SK-N-SH (cell line): Measurements from ENCODE around the gene CENPO. TPM values are rescaled to one million over a fixed set of nuclear protein-coding genes. Genes with fewer than 3 reads are reported as not detected.
A peak's percentile ranks its signal among the peaks of the same experiment; 100 is the strongest.

Experiments used
- CTCF ChIA-PET: fragments of 300-600, 350-600 bp; formaldehyde crosslinking; extraction: SDS; loops from one replicate; lab custom pipeline; 2021; lab: Yijun Ruan, JAX
- POLR2A ChIA-PET: fragments of 350-600 bp; sonication (Branson Sonifier 250); formaldehyde crosslinking; extraction: SDS; loops from one replicate; lab custom pipeline; 2020; ENCODE audit warnings: antibody characterized with exemption, inconsistent platforms; lab: Yijun Ruan, JAX
- DNase-seq: peaks from one replicate; pipeline ENCODE4 v3.0.0; 2012
- H2AFZ ChIP-seq: fragments of 200-600 bp; sonication (generic); 2 replicates; pipeline ENCODE4 v1.8.1; 2016; ENCODE audit warnings: antibody characterized with exemption, mild to moderate bottlenecking, low read depth
- H3F3A ChIP-seq: fragments of 200-600 bp; sonication (generic); replicated peaks from 2 replicates; pipeline ENCODE3; 2016; ENCODE audit warnings: antibody characterized with exemption, mild to moderate bottlenecking; ENCODE audit not compliant: insufficient read depth
- H3K27ac ChIP-seq, 2 experiments: fragments of 200-500 bp in 1 of 2; fragments of 200-600 bp in 1 of 2; sonication (Bioruptor generic) in 1 of 2; sonication (generic), shearing (Covaris generic) in 1 of 2; 2 replicates each; pipeline versions ENCODE4 v1.5.1 to v1.6.1; 2014 to 2016; ENCODE audit warnings: low read depth in 2 of 2, inconsistent platforms in 1 of 2, low read length in 1 of 2, mild to moderate bottlenecking in 1 of 2, mixed read lengths in 1 of 2
- H3K27me3 ChIP-seq: fragments of 200-600 bp; sonication (generic), shearing (Covaris generic); 2 replicates; pipeline ENCODE4 v1.6.1; 2016; ENCODE audit warnings: mixed run types; ENCODE audit not compliant: insufficient read depth
- H3K36me3 ChIP-seq, 2 experiments: fragments of 200-500 bp in 1 of 2; fragments of 200-600 bp in 1 of 2; sonication (Bioruptor generic) in 1 of 2; sonication (generic) in 1 of 2; replicated peaks in 1 of 2; 2 replicates each; pipeline versions ENCODE3 to v1.5.1; 2014 to 2016; ENCODE audit warnings: low read length in 1 of 2, mild to moderate bottlenecking in 1 of 2; ENCODE audit not compliant: insufficient read depth in 2 of 2, control insufficient read depth in 1 of 2
- H3K4me1 ChIP-seq, 2 experiments: fragments of 200-500 bp in 1 of 2; fragments of 200-600 bp in 1 of 2; sonication (Bioruptor generic) in 1 of 2; sonication (generic), shearing (Covaris generic) in 1 of 2; 2 replicates each; pipeline versions ENCODE4 v1.5.1 to v1.6.1; 2014 to 2016; ENCODE audit warnings: low read depth in 1 of 2, low read length in 1 of 2, mixed run types in 1 of 2; ENCODE audit not compliant: insufficient read depth in 2 of 2, control insufficient read depth in 1 of 2
- H3K4me2 ChIP-seq: fragments of 200-600 bp; sonication (generic), shearing (Covaris generic); 2 replicates; pipeline ENCODE4 v1.6.1; 2017; ENCODE audit warnings: mixed run types
- H3K4me3 ChIP-seq, 2 experiments: fragments of 200-500 bp in 1 of 2; fragments of 200-600 bp in 1 of 2; sonication (Bioruptor generic) in 1 of 2; sonication (generic), shearing (Covaris generic) in 1 of 2; 2 replicates each; pipeline versions ENCODE4 v1.5.1 to v1.8.1; 2014 to 2016; ENCODE audit warnings: low read depth in 2 of 2, inconsistent platforms in 1 of 2, low read length in 1 of 2, mild to moderate bottlenecking in 1 of 2, mixed read lengths in 1 of 2, moderate library complexity in 1 of 2
- H3K79me2 ChIP-seq: fragments of 200-600 bp; sonication (generic); 2 replicates; pipeline ENCODE4 v1.8.1; 2017; ENCODE audit warnings: mild to moderate bottlenecking; ENCODE audit not compliant: insufficient read depth
- H3K9ac ChIP-seq: fragments of 200-600 bp; sonication (generic); 2 replicates; pipeline ENCODE4 v1.6.1; 2017; ENCODE audit warnings: mixed run types
- H3K9me2 ChIP-seq: fragments of 200-600 bp; sonication (generic); 2 replicates; pipeline ENCODE4 v1.6.1; 2017; ENCODE audit warnings: mixed run types
- H3K9me3 ChIP-seq: fragments of 200-600 bp; sonication (generic); 2 replicates; pipeline ENCODE4 v1.6.1; 2017; ENCODE audit warnings: mixed run types, mild to moderate bottlenecking, moderate library complexity
- H4K20me1 ChIP-seq: fragments of 200-600 bp; sonication (generic); 2 replicates; pipeline ENCODE4 v1.6.1; 2017; ENCODE audit warnings: mild to moderate bottlenecking, mixed run types; ENCODE audit not compliant: insufficient read depth
- FOSL2 ChIP-seq: IDR thresholded peaks from 2 replicates; pipeline ENCODE4 v1.4.0; 2012; ENCODE audit warnings: low read depth, mild to moderate bottlenecking, moderate library complexity, borderline replicate concordance
- GABPA ChIP-seq: IDR thresholded peaks from 2 replicates; pipeline ENCODE4 v1.4.0; 2012; ENCODE audit warnings: low read depth, mild to moderate bottlenecking
- IRF3 ChIP-seq: fragments of 150-350 bp; IDR thresholded peaks from 2 replicates; pipeline ENCODE4 v1.6.1; 2016; ENCODE audit warnings: mild to moderate bottlenecking, low read depth, low read length
- JUND ChIP-seq: IDR thresholded peaks from 2 replicates; pipeline ENCODE4 v1.4.0; 2012
- MAX ChIP-seq: IDR thresholded peaks from 2 replicates; pipeline ENCODE4 v1.4.0; 2012; ENCODE audit warnings: low read depth
- MXI1 ChIP-seq: IDR thresholded peaks from 2 replicates; pipeline ENCODE4 v1.6.1; 2012; ENCODE audit warnings: mild to moderate bottlenecking, low read depth, low read length, improper control_type of control experiment
- POLR2AphosphoS5 ChIP-seq: IDR thresholded peaks from 2 replicates; pipeline ENCODE4 v1.6.1; 2012; ENCODE audit warnings: low read depth, low read length
- RAD21 ChIP-seq: IDR thresholded peaks from 2 replicates; pipeline ENCODE4 v1.6.1; 2012; ENCODE audit warnings: mild to moderate bottlenecking, low read length
- RXRA ChIP-seq: IDR thresholded peaks from 2 replicates; pipeline ENCODE4 v1.4.0; 2012; ENCODE audit warnings: low read depth, mild to moderate bottlenecking, borderline replicate concordance
- TEAD4 ChIP-seq: IDR thresholded peaks from 2 replicates; pipeline ENCODE4 v1.4.0; 2012; ENCODE audit warnings: mild to moderate bottlenecking, borderline replicate concordance; ENCODE audit not compliant: insufficient read depth
- WGBS: methylation state at CpG from one replicate; pipeline ENCODE4 v1.1.6; 2017; ENCODE audit warnings: low lambda C conversion rate; 5-methylcytosine and 5-hydroxymethylcytosine counted together
- polyA plus RNA-seq, 3 experiments: library from polyadenylated mRNA; depleted of rRNA; stranded (reverse); fragments of >200 nt; gene quantifications; 2 replicates each; pipeline ENCODE4 v1.2.3, GENCODE V29; 2012
- TF ChIP-seq, protein P1 (sequence below): IDR thresholded peaks from 2 replicates; pipeline ENCODE4 v1.4.0; 2012; ENCODE audit warnings: low read depth, borderline replicate concordance

CENPO gene
- polyA plus RNA-seq, 1 of the 3 experiments (the other 2 are of a cell fraction) = 18.3 TPM

- no peaks in the 10 kb centered on the region for H3K27me3 ChIP-seq
- H4K20me1 ChIP-seq = no peaks in the 10 kb centered on the region
- peaks cover 41 to 46% of the 10 kb centered on the region in 2 experiments for H3K36me3 ChIP-seq
- no peak overlapping the region for H2AFZ ChIP-seq
- H3K79me2 ChIP-seq = peaks cover 65% of the 10 kb centered on the region
- DNase-seq = no peak
- H3K4me2 ChIP-seq = no peak overlapping the region
- H3K9me3 ChIP-seq = no peaks in the 10 kb centered on the region
- TF ChIP-seq, protein P1, sequence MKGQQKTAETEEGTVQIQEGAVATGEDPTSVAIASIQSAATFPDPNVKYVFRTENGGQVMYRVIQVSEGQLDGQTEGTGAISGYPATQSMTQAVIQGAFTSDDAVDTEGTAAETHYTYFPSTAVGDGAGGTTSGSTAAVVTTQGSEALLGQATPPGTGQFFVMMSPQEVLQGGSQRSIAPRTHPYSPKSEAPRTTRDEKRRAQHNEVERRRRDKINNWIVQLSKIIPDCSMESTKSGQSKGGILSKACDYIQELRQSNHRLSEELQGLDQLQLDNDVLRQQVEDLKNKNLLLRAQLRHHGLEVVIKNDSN = no peak
- TF ChIP-seq JUND (no peak), POLR2AphosphoS5 (no peak), RXRA (no peak), MXI1 (no peak)
- TF ChIP-seq, all 33 proteins: peak for 0
- Histone ChIP-seq H3K4me1 (peaks cover 4 to 15% of the 10 kb centered on the region in 2 experiments; a peak in 2 of 4 replicates), H3K9ac (no peak overlapping the region), H3K27ac (no peak overlapping the region), H3F3A (peaks cover 9% of the 10 kb centered on the region), H3K9me2 (no peaks in the 10 kb centered on the region), H3K4me3 (no peak overlapping the region)
- ChIA-PET CTCF (interaction anchor here (0.6 to 12.4 kb wide), 5 partner anchors 12 to 405 kb away, joined by 3 to 132 read pairs (median 11); partner anchors contain the start of genes CENPO and PTRHD1), POLR2A (no interaction called here)
- 92% methylated on average over 4 of the region's 4 CpGs for WGBS
These were observed 21.9 kb downstream of the CENPO start for GRCh38 chr2:24815171-24815570.

GRCh38 chr2:24816404-24816803, 23.2 kb downstream of the CENPO start:
- POLR2A ChIA-PET = no interaction called here
- Histone ChIP-seq H3K27ac (peak overlapping the region in 1 of 2 experiments; percentile 71; a peak in 3 of 4 replicates), H3K36me3 (peaks cover 49 to 58% of the 10 kb centered on the region in 2 experiments)

More at GRCh38 chr2:24816404-24816803, 23.2 kb downstream of the CENPO start:
- DNase-seq = no peak
- peaks cover 9% of the 10 kb centered on the region for H3F3A ChIP-seq
- no peaks in the 10 kb centered on the region for H3K27me3 ChIP-seq
- 85% methylated on average over 6 of the region's 6 CpGs for WGBS
- no peak overlapping the region for H3K9ac ChIP-seq
- CTCF ChIA-PET = interaction anchor here (1.2 to 12.4 kb wide), 2 partner anchors 10 to 394 kb away, joined by 3 to 132 read pairs; no protein-coding TSS in a partner anchor
- no peaks in the 10 kb centered on the region for H3K9me2 ChIP-seq
- no peaks in the 10 kb centered on the region for H4K20me1 ChIP-seq
- no peaks in the 10 kb centered on the region for H3K9me3 ChIP-seq
- H2AFZ ChIP-seq = no peak overlapping the region; the same call in 1 of the 2 replicates
- TF ChIP-seq FOSL2 (no peak), TEAD4 (no peak), MAX (no peak), IRF3 (no peak), GABPA (no peak), RAD21 (no peak)
- peaks cover 4 to 15% of the 10 kb centered on the region in 2 experiments; a peak in 2 of 4 replicates for H3K4me1 ChIP-seq
- H3K4me3 ChIP-seq = no peak overlapping the region
- H3K79me2 ChIP-seq = peaks cover 53% of the 10 kb centered on the region
- H3K4me2 ChIP-seq = 0 out of 2 replicates have a peak overlapping the region, but pooled peaks have one; percentile 1
